ENCODE results near the gene RNF39.

DNA sequence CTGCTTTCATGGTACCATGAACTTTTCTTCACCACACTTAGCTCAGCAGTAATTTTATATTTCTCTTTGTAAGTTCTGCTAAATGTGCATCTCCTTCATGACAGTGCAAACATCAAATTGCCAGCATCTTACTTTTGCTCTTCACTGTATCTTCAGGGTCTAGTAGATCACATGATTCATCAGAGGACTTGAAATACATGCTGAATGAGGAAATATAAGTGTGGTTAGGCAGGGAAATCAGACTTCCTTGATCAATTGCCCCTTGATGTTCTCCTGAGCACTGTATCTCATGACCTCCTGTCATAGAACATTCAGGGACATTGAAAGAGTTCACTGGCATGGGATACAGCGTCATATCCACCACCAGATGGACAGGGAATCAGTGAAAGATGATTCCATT, 39.8 kb downstream of the RNF39 start:
- TF ChIP-seq POLR2A (IDR thresholded peaks at IDR 0.05; ENCODE audit: low read depth, low read length) = no peak
- no peak for TF ChIP-seq CTCF (conservative IDR thresholded peaks at IDR 0.05; ENCODE audit: low read depth, low read length)
- no peak for TF ChIP-seq RAD21 (IDR thresholded peaks at IDR 0.05; ENCODE audit: low read length)
- TF ChIP-seq RFX5 (IDR thresholded peaks at IDR 0.05; ENCODE audit: low read depth, low read length) = no peak
- no peak for TF ChIP-seq BHLHE40 (IDR thresholded peaks at IDR 0.05; ENCODE audit: low read depth, low read length)
- no peak for TF ChIP-seq USF2 (IDR thresholded peaks at IDR 0.05; ENCODE audit: low read depth, low read length)
- TF ChIP-seq MXI1 (IDR thresholded peaks at IDR 0.05; ENCODE audit: borderline replicate concordance, low read depth, low read length) = no peak
- TF ChIP-seq MAZ (IDR thresholded peaks at IDR 0.05; ENCODE audit: borderline replicate concordance, low read depth, low read length) = no peak
- TF ChIP-seq FOS (IDR thresholded peaks at IDR 0.05; ENCODE audit: low read depth, low read length) = no peak
